Activated T-cell treated with anti-CD3 and anti-CD28 coated beads for 1 hour (primary cell): ENCODE measurements around the gene ZNF740.
"Not testable (repeated sequence)": the region's sequence is repeated elsewhere in the genome, so short reads cannot be mapped to it uniquely, and the experiment has no call there.

Source experiments
- DNase-seq: peaks from one replicate; pipeline ENCODE4 v3.0.0-alpha.2; 2020; ENCODE audit warnings: low read depth

ZNF740 gene

DNA sequence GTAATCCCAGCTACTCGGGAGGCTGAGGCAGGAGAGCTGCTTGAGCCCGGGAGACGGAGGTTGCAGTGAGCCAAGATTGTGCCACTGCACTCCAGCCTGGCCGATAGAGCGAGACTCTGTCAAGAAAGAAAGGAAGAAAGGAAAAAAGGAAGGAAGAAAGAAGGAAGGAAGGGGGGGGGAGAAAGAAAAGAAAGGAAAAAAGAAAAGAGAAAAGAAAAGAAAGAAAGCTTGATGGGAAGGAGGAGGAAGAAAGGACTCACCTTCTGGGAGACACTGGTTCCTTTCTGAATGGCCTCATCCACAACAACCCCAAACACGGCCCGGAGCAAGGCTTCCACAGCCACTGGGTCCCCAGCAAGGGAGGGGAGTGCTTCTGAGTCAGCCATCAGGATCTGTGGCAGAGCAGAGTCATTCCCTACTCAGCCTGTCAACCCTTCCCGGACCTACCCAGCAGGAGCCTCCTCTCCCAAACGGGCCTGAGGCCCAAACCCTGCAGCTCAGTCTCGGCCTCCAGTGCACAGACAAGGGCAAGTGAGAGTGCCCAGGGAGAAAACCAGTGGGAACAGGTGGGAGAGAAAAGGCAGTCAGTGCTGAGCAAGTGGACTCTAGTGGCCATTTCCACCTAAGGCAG lies 7.3 kb upstream of the ZNF740 start:
- no peak for DNase-seq

DNA sequence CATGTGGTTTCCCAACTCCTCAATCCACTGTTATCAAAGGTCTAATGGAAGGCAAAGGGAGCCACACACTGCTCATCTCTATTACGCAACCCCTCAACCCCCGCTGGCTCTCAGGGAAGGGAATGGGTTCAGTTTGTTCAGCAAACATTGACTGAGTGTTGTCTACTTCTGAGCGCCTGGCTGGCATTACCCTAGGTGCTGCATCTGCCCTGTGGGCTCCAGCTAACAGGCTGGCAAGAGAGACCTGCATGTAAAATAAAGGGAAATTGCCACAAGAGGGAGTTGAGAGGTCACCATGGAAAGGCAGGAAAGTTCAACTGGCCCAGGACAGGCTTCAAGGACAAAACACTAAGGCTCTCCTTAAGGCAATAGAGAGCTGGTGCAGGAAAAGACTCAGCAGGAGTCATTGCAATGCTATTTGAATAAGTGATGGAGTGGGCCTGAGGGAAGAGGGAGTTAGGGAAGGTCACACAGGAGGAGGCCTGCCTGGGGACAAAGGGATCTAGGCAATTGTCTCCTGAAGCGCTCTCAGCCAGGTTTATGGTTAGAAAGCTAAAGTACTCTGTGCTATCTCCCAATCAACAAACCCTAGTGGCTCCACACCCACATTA lies 5.5 kb upstream of the ZNF740 start:
- no peak for DNase-seq

DNA sequence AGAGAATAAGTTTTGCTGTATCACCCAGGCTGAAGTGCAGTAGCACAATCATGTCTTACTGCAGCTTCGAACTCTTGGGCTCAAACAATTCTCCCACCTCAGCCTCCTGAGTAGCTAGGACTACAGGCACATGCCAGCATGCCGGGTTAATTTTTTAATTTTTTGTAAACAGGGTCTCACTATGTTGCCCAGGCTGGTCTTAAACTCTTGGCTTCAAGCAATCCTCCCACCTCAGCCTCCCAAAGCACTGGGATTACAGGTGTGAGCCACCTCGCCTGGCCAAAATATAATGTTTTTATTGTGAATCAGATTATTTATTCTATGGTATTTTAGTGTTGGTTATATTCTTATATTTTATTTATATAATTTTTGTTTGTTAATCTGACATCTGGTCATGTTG lies 3.8 kb upstream of the ZNF740 start:
- no peak for DNase-seq

DNA sequence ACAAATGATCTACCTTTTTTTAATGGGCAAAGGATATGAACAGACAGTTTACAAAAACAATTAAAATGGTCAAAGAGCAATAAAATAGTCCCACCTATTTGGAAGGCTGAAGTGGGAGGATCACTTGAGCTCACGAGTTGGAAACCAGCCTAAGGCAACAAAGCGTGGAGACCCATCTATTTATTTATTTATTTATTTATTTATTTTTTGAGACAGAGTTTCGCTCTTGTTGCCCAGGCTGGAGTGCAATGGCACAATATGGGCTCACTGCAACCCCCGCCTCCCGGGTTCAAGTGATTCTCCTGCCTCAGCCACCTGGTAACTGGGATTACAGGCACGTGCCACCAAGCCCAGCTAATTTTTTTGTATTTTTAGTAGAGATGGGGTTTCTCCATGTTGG lies 3.1 kb upstream of the ZNF740 start:
- not testable (repeated sequence) for DNase-seq

DNA sequence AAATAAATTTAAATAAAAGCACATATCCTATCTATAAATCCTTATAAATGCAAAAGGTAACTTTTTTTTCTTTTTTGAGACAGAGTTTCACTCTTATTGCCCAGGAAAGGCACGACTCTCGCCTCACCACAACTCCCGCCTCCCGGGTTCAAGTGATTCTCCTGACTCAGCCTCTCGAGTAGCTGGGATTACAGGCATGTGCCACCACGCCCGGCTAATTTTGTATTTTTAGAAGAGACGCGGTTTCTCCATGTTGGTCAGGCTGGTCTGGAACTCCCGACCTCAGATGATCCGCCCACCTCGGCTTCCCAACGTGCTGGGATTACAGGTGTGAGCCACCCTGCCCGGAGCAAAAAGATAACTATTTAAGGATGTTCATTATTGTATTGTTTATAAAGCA lies 1.7 kb upstream of the ZNF740 start:
- not testable (repeated sequence) for DNase-seq

DNA sequence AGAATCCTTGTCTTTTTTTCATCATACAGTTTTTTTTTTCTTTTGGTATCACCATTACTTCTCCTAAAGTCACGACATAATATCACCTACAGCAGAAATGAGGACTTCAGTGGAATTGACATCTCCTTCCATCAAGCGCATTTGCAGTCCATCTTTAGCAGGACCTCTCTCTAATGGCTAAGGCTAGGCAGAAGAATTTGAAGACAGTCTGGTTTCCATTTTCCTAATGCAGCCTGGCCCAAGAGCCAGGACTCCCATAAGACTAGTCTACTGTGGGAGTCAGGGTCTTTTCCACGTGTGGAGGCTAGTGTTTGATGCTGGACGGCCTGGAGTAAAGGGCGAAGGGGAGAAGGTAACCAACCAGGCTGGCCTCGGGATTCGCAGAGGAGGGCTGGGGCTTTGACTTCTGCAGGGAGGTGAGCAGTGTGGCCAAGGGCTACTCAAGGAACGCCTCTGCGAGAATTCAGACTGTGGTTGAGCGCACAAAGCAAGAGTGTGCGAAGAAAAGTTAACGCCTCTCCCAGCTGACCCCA lies 769 bp upstream of the ZNF740 start:
- DNase-seq = no peak

DNA sequence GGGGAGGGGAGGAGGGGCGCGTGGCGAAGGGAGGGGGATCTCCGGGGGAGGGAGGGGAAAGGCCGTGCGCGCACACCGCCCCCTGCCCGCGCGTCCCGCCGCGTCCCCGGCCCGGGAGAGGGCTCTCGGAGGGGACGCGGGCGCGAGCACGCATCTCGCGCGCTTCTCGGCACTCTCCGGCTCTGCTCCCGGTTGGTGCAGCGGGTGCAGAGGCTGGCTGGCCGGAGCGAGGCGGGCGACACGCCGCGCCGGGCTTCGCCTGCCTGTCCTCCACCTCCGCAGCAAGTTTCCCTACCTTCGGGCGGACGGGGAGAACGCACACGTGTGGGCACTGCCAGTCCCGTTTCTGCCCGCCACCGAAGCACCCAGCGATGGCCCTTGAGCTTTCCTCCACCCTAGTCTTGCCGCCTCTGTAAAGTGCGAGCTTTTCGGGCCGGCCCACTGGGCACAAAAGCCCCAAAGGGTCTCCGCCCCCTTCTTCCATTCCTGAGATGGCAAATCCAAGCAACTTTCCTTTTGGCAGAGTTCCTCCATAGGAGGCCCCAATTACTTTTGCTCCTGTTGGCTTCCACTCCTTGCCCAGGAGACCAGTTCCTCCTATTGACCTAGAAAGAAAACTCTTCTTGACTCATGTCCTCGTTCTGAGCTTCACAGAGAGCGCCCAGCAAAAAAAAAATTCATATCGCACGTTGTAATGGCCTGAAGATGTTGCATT lies 566 bp downstream of the ZNF740 start:
- DNase-seq = peak; percentile 71

DNA sequence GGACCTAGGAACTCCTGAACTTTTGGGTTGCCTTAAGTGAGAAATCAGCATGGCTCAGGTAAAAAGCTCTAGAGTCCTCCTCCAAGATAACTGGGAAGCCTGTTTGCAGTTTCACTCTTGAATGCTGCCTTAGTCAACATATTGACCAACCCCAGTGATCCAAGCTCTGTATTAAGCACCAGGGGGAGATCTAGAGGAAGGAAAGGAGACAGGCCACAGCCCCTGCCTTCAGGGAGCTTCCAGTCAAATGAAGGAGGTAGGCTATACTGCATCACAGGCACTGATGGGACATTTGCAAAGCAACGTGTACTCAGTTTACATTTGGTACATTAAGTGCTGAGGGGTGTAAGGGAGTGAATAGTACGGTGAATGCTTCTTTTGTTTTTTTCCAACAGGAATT lies 1.4 kb downstream of the ZNF740 start:
- no peak for DNase-seq

DNA sequence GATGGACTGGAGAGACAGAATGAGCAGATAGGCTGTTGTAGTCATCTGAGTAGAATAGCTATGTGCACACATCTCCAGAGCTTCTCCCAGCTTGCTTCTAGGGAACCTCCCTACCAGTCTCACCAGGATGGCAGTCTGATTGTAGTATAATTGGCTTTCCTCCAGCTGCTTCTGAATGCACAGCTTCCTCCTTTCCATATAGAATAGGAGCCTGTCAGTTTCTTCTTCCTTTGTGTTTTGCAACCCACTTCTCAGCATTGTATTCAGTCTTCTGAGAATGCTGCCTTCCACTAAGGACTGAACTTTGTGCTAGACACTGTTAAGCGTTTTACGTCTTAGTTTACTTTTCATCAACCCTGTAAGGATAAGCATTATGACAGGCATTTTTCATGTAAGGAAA lies 2.4 kb downstream of the ZNF740 start:
- no peak for DNase-seq

DNA sequence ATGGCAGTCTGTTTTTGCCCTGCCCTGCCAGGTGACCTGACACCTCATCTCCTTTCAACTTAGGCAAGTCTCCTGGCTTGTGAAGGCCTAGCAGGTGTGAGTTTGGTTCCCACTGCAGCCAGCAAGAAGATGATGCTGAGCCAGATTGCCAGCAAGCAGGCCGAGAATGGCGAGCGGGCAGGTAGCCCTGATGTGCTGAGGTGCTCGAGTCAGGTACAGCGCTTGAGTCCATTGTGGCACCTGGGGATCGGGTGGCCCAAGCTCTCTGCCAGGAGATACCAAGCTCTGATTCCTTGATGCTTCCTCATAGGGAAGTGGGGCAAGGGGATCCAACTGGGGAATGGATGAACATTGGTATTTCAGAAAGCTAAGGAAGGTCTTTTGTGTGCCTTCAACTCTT lies 4.3 kb downstream of the ZNF740 start:
- DNase-seq = no peak

DNA sequence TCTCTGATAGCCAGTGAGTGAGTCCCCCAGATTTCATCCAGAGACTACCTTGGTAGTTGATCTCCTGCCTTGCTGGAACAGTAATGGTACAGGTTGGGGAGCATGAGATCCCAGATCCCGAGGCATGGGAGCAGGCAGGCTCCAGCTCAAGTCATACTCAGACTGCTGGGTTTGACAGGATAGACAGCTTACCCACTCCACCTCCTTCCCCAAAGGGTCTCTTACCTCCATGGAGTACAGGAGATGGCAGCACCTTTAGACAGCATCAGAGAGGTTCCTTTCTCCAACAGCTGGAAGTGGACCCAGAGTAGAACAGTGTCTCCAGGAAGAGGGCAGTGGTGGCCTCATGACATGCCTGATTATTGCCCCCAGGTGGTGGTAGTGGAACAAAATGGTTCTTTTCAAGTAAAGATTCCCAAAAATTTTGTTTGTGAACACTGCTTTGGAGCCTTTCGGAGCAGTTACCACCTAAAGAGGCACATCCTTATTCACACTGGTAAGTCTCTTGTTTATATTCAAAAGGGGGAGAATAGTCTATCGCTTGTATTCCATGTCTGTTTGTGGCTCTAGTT lies 5.1 kb downstream of the ZNF740 start:
- no peak for DNase-seq

DNA sequence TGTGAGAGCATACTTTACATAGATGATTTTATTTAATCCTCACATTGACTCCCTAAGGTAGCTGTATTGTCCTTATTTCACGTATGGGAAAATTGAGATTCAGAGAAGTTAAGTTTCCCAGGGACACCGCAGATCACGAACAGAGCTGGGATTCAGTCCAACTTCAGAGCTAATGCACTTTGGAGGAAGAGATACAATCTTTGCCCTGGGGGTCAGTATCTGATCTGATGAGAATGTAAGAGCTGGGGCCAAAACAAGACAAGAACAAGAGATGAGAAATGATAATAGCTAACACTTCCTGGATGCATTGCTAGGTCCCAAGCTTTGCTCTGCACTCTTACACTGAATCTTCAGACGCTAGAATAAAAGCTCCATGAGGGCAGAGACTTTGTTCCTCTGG lies 6.2 kb downstream of the ZNF740 start:
- DNase-seq = no peak

DNA sequence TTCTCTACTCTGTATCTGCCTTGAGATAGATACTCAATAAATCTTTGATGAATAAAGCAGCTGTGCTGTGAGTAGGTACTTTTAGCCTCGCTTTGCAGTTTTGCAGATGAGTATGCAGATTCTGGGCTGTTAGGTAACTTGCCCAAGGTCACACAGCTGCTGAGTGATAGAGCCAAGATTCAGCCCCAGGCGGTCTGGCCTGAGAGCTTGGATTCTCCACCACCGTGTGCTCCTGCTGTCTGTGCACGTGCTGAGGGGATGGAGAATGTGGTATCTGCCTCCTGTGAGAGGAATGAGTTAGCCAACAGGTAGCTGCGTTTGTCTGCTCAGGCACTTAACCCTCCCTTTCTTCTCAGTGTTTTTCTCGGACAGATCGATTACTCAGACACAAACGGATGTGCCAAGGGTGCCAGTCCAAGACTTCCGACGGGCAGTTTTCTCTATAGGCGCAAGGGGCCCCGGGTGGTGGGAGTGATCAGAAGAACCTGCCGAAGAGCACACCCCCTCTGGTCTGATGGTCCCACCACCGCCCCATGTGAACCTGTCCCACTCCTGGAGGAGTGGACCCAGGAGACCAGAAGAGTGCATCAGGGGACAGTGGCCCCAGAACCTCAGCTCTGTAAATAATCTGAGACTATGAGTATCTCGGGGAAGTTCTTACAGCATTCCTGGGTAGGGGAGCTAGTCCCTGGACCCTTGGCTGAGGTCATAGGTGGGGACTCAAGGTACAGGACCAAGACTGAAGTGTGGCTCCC lies 6.8 kb downstream of the ZNF740 start:
- no peak for DNase-seq

DNA sequence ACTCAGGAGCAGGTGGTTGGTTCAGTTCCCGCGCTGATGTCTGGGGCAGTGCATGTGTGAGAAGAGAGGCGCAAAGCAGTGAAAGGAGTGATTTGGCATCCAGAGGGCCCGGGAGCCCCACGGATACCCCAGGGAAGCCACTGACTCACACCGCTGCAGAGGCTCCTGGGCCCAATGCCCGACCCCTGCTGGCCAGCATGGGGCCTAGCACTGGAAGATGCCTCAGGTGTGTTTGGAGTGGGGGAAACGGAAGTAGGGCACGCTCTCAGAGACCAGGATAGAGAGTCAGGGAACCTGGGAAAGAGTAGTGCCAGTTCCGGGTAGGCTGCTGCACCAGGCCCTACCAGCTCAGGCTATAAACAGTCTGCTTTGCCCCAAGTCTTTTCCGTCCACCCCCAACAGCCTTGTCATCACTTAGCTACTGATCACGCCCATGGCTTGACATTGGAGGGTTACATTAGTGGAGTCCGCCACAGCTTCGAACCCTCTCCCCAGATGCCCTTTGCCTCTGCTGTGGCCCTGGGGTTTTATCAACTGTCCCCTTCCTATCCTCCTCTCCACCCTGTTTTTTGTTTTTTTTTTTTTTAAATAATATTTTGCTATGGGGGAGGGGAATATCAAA lies 9.7 kb downstream of the ZNF740 start:
- DNase-seq = peak; percentile 30

DNA sequence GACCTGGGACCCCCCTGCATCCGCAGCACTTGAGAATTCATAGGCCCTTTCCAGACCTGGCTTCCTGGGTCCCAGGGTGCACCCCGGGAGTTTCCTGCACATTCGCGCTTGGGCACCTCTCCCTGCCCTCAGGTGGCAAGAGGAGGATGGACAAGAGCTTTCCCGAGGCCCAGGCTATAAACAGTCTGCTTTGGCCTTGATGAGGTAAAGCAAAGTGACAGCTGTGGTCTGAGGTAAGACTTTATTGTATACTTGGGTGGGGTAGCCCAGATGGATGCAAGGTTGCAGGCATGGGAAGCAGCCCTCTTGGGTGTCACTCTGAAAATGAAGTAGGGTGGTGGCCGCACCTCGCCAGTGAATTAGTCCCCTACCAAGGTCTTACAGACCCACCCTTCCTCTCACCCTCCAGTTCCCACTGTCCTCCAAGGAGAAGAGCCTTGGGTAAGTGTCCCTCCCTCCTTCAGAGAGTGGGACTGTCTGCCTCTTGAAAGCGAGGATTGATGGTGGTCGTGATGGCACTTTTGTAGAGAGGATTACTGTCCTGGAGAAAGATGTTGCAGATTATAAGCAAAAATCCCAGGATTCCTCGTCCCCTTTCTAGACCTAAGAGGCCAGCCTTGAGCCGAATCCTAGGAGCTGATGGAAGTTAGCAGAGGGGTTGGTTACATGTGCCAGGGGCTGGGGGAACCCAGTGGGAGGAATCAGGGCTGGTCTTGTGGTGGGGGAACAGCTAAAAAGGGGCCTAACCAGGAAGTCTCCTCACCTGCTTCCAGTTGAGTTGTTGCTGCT lies 10.8 kb downstream of the ZNF740 start:
- DNase-seq = no peak

DNA sequence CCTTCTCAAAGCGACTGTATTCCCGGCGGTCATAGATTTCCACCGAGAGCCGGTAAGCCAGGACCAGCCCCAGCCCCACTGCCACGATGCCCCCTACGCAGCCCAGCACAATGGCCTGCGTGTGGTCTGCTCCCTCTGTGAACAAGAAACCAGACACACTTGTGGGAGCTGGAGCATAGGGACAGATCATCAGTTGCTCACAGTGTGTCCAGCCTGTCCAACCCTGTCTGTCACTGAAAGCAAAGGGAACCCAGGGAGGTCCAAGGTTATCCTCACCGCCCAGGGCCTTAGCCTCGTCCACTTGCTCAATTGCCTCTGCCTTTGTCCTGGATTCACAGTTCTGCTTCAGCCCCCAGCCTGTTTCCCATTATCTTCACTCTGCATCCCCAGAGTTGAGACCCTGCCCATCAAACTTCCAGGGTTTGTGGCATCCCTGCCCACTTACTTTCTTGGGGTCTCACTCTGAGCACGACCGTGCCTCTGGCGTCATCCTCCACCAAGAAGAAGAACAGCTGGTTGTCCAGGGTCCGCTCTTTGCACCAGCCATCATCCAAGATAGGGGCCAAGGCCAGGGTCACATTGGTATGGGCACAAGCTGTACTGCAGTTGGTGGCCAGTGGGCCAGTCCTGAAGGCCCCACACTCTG lies 11.5 kb downstream of the ZNF740 start:
- DNase-seq = no peak

DNA sequence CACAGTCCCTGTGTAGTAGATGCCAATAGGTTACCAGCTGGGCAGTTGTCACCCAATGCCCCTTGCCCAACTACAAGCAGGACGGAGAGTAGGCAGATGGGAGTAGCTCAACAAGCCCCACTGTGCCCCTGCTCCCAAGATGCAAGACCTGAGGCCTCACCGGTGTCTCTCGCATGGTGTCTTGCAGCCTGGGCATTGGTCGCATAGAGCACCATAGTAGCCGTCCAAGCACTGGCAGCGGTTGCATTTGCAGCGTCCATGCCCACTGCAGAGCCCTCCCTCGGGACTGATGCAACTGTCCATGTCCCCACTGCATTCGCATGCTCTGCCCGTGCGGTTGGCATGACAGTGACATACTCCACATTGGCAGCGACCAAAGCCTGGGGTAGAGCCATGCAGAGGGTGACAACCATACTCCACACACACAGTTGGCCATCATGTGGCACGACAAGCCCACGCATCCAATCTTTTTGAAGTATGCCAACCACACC lies 12.1 kb downstream of the ZNF740 start:
- no peak for DNase-seq

DNA sequence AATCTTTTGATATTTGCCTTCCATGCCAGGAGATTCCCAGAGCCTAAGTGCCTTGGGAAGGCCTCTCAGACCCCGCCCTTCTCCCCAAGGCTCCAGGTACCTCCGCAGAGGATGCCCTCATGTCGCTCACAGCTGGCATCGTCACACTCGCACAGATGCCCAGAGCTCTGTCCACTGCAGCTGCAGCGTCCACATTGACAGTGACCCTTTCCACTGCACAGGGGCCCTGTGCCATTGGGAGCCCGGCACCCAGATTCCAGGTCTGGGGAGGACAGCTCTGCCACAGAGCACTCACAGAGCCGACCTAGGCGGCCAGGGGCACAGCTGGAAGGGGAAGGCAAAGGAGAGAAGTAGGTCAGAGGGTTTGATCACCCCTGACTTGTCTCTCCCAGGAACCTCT lies 12.5 kb downstream of the ZNF740 start:
- DNase-seq = no peak

DNA sequence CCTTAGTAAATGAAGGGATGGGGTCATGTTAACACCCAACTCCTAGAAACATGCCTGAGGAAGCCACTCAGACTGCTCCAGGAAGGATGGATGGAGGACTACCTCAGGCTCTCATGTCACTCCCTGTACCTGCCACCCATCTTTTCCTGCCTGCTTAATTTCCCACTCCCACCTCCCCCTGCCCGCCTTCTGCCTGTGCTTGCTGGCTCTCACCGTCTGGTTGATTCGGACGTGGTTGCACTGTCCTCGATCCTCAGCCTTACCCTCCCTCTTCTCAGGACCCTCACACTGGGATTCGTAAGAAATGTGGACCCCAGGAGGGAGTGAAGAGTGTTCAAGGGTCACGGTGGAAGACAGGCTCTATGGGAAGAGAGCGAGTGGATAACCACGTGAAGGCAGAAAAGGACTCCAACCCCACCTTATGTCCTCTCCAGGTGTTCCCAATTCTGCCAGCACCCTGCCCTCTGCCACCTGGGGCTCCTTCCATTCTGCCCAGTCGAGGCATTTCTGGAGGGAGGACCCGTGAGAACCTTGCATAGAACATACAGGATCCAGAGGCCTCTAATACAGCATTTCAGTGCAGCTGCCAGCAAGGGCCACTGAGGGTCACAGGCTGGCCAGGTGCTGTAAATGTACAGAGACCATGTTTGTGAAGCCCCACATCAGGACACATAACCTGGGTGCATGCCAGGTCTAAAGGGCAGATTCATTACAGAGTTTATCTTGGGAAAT lies 13.6 kb downstream of the ZNF740 start:
- no peak for DNase-seq

DNA sequence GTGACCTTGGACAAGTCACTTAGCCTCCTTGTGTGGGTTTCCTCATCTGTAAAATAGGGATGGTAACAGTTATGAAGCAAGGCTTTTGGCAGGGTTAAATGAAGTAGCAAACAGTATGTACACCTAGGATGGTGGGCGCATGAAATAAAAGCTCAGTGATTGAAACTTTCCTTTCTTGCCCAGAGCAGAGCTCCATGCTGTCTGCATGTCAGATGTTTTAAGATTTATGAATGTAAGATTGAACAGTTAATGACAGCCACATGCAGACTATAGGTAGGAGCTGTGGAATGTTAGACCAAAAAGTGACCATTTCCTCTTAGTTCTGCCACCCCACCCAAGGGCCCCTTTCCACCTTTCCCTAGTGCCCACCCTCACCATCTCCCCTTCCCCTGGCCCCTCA lies 14.5 kb downstream of the ZNF740 start:
- DNase-seq = no peak
